Heart left ventricle (tissue), 13 donors: ENCODE data around the gene ANO5.

ENCODE experiments used
- CTCF ChIP-seq, 12 donors: fragments of 200-600 bp; sonication (generic) in 4 of 12; IDR thresholded peaks; one replicate each; pipeline versions ENCODE4 v1.5.0 to v1.8.0; 2018 to 2022; ENCODE audit warnings: antibody characterized with exemption in 12 of 12, mild to moderate bottlenecking in 5 of 12
- POLR2A ChIP-seq, 2 donors: fragments of 450-650 bp; IDR thresholded peaks; one replicate each; pipeline ENCODE4 v1.6.1; 2017; ENCODE audit warnings: antibody characterized with exemption in 2 of 2, mild to moderate bottlenecking in 2 of 2, moderate library complexity in 2 of 2
- donor health status: ischemic (EF 13 %, LVEDD 7.1; RV severe dilation, severe dysfunction).
- donor health status: DM: no; HTN: yes; CAD: no.
- donor health status: DM: no; HTN: no; CAD: no.
- donor health status: ischemic (EF 25% LVEDD 6.9; RV normal size, moderate dysfunction).
- donor health status: ischemic (EF 25% LVEDD 5.7; RV mildly dilated, moderate dysfunction).
- donor health status: ischemic (EF 35%, LVEDD 5.7; RV mildly dilated, moderate dysfunction).
- donor health status: nonischemic (EF 11% LVEDD 7.7; RV severe dilation, severe dysfunction).
- donor health status: DM: yes; HTN: yes; CAD: no.
- donor health status: PGD.
- donor health status: ischemic (EF 29% LVEDD 5.4; RV normal size, mild dysfunction).
- donor health status: nonischemic (EF 23%, LVEDD 6.1; RV moderate dilation, normal function).

- TF ChIP-seq CTCF (IDR thresholded peaks at IDR 0.05) (no peak), POLR2A (IDR thresholded peaks at IDR 0.05) (no peak)
Observed at GRCh38 chr11:22165087-22165486, 27.8 kb upstream of the ANO5 start.
